NCI-H526 treated with DMSO at 0.1 percent for 48 hours (cell line): ENCODE data around the gene PRAF2.

Experiments used
- DNase-seq: peaks from one replicate; lab custom pipeline; 2025; lab: John Stamatoyannopoulos, UW

PRAF2 gene, protein sequence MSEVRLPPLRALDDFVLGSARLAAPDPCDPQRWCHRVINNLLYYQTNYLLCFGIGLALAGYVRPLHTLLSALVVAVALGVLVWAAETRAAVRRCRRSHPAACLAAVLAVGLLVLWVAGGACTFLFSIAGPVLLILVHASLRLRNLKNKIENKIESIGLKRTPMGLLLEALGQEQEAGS

DNA sequence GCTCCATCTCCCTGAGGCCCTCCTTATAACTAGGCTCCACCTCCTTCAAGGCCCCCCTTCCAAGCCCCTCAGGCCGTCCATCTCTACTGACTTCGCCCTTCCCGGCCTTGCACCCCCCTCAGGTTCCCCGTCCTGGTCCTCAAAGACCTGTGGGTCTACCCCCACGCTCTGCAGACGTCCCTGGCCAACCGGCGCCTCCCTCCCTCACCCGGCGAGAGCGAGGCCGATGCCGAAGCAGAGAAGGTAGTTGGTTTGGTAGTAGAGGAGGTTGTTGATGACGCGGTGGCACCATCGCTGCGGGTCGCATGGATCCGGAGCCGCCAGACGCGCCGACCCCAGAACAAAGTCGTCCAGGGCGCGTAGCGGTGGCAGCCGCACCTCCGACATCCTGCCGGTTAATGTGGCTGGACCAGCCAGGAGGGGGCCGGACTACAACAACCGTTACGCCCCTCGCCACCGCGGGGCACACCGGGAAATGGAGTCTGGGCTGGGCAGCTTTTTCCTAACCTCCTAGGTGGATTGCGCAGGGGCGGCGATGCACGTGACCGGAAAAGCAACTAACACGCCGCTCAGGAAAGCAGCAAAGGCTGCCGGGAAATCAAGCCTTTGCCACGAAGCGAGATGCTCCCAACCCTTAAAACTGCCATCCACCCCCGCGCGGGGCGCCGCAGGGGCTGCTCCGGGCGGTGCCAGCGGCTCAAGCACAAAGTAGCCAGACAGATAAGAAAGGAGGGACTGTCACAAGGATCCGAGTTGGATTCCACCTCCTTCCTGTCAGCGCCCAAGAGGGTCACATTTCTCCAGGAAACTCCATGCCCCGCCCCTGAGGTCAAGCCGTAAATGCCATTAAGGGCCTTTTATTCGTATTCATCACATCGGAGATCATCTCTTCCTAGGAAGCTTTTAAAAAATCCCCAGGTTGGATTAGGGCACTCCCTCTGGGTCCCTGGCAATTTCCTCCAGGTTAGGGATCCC, at the start of gene PRAF2:
TSS of gene PRAF2 (minus strand) at position 402 of the 975 bp plus-strand sequence. CDS start at position 387, 15 bp downstream.
- DNase-seq: peak; percentile 83

DNA sequence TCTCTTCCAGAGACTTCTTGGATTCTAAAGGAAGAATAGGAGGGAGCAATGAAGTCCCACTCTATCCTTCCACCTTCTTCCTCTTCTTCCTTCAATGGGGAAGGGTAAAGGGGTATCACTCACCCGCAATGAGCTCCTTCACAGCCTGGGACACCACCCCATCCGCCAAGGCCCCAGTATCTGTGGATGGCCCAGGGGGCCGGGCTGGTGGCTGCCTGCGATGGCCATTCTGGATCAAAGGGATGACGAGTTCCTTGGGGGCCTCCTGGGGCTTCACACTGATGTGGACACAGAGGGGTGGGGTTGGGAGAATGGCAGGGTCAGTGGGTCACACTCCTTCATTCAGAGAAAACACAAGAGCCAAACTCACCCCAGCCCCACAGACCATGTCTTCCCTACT, 48.7 kb upstream of the PRAF2 start:
- DNase-seq: no peak

DNA sequence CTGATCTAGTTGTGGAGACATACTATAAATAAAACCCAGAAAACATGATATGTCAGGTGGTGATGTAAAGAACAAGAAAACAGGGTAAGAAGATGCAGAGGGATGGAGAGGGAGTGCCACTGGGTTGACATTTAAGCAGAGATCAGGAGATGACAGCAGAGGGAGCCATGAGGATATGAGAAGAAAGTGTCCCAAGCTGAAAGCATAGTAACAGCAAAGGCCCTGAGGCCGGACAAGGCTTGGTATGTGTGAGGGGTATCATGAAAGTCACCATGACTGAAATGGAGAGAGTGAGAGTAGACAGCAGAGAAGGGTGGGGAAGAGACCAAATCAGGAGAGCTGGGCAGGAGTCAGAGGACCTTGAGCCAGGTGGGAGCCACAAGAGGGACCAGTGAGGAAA, 46.3 kb upstream of the PRAF2 start:
- DNase-seq: no peak

DNA sequence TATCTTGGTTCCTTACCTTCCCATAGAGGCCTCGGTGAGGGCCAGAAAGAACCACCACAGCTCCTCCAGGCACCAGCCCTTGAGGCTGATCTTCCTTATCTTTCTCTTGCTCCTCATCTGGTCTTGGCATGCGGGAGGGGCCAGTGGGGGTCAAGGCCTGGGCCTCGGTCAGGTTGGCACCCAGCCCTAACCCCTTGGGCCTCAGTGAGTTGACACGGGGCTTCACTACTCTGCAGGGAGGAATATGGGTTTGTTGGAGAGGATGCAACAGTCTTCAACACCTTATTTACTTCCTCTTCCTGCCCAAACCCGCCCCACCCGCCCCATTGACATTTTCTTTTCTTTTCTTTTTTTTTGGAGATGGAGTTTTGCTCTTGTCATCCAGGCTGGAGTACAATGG, 43.8 kb upstream of the PRAF2 start:
- no peak for DNase-seq

DNA sequence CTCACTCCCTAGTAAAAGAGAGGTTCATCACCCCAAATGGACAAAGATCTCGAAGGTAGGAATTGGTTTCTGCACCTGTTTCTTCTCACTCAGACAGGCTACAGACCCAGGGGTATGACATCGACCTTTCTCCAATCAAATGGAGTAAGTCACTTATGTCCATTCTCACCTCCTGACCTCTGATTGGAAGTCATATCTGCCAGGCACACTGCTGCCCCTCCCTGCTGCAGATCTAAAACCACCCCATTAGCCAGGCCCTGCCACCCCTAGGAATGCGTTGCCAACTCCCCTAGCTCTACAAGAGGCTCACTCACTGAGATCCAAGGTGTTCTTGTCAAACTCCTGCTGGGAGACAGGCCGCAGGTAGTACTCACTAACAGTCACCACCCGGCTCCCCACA, 42.9 kb upstream of the PRAF2 start:
- DNase-seq: no peak

DNA sequence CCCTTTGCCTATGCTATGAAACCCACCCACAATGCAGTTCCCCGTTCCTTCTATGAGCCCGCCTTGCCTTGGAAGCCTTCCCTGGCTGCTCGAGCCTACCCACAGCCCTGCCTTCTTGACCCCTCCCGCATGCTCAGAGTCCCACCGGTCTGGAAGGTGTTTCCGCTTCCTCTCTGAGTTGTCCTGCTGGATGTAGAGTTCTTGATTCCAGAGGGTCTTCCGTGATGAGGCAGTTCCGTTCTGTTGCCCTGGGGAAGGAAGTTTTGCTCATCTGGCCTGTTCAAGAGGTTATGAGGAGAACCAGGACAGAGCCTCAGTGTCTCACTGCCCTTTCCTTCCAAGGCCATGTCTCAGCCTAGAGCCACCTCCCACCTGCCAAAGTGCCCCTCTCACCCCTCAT, 42.3 kb upstream of the PRAF2 start:
- no peak for DNase-seq

DNA sequence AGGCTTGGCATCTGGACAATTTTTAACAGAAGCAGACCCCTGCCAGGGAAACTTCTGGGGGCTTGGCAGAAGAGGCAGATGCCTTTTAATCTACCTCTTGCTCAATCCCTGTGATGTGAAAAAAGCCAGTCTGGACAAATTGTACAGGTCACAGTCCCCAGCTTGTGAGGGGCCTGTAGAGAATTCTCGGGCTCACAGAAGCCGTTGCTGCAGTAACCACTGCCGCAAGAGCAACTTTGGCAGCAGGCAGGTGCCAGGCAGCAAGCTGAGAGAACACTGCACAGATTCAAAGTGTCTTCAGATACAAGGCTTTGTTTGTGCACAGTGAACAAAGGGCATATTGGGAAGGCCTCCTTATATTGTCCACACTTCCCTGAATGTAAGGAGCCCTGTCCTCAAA, 38.0 kb upstream of the PRAF2 start:
- DNase-seq: no peak

DNA sequence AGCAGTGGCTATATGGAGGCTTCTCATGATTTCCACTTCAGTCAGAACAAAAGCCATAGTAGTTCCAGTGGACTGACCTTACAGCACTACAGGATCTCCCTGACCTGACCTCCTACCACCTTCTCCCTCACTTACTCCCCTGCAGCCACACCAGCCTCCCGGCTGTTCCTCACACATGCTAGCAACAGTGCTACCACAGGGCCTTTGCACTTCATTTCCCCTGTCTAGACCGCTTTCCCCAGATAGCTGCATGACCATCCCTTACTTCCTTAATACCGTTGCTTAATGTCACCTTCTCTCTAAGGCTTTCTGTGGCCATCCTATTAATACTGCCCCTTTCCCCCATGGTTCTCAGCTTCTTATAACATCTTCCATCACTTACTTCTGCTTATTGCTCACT, 36.6 kb upstream of the PRAF2 start:
- DNase-seq: no peak

DNA sequence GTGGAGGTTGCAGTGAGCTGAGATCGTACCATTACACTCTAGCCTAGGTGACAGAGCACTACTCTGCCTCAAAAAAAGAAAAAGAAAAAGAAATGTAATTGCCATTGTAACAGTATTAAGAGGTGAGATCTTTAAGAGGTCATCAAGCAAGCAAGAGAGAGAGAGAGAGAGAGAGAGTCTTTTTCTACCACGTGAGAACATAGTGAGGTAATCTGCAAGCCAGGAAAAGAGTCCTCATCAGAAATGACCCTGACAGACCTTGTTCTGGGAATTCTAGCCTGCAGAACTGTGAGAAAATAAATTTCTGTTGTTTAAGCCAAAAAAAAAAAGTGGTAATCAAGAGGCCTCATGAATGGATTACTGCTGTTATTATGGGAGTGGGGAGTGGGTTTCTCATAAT, 34.8 kb upstream of the PRAF2 start:
- DNase-seq: no peak

DNA sequence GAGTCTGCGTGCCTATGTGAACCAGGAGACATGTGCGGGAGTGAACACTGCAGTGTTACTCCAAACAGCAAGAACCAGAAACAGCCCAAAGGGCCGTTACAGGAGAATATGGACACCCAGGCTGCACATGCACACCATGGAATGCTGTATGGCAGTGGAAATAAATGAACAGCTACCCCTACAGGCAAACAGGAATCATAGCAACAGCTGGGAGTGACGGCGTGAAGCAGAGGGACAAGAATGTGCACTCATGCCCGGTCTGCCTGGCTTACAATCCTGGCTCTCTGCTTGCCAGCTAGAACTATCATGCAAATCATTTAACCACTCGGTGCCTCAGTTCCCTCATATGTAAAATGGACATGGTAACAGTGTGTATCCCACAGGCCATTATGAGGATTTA, 33.1 kb upstream of the PRAF2 start:
- peak; percentile 21 for DNase-seq

DNA sequence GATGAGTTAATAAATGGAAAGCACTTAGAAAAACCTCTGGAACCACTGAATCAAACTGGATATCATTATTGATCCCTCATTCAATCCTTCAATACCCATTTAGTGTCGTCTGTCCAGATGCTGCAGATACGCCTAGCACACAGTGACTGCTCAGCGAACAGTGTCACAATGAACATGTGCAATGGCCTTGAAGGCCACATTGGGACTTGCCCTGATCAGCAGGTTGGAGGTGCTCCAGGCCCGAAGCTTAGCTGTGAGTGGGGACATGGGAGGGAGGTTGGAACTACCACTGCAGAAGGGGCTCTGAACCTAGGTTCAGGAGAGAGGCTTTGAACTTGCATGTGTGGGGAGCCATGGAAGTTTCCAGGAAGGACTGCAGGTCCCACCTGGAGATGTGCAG, 32.5 kb upstream of the PRAF2 start:
- DNase-seq: no peak

DNA sequence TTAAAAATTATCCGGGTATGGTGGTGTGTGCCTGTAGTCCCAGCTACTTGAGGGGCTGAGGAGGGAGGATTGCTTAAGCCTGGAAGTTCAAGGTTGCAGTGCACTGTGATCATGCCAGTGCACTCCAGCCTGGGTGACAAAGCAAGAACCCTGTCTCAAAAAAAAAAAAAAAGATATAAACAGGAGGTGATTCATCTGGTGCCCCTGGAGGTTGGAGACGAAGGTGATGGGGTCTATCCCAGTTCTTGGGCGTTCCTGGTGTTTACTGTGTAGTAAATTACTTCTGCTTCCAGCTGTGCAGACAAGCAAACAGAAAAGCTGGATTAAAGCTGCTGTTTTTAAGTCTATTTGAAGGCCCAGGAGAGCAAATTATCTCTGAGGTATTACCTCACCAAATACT, 29.8 kb upstream of the PRAF2 start:
- no peak for DNase-seq

DNA sequence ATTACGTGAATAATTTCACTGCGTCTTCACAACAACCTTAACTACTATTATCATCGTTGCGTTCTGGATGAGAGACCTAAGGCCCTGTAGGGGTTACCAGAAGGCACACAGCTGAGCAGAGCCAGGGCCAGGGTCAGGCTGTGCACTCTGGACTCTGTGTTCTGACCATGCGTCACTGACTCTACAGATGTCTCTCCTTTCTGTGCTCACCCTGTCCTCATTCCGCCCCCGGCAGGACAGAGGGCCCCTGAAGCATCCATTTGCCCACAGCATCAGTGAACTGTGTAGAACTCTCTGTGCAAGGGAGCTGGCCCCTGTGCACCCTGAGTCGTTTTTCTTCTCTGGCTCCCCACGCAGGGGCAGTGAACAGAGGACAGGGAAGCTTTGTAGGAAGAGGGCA, 28.4 kb upstream of the PRAF2 start:
- no peak for DNase-seq

DNA sequence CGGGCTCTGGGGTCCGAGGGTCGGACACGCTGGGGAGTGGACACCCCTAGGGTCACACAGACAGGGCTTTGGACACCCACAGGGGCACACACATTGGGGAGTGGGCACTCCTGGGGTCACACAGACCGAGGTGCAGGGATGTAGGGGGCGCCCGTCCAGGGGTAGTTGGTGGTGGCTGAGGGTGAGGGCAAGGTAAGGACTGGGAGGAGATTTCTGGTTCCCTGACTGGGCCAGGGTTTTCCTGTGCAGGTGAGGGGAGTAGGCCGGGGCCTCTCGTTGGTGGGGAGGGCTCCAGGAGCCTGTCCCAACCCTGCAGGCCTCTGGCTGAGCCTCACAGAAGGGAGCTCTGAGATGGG, 27.8 kb upstream of the PRAF2 start:
- DNase-seq: no peak

DNA sequence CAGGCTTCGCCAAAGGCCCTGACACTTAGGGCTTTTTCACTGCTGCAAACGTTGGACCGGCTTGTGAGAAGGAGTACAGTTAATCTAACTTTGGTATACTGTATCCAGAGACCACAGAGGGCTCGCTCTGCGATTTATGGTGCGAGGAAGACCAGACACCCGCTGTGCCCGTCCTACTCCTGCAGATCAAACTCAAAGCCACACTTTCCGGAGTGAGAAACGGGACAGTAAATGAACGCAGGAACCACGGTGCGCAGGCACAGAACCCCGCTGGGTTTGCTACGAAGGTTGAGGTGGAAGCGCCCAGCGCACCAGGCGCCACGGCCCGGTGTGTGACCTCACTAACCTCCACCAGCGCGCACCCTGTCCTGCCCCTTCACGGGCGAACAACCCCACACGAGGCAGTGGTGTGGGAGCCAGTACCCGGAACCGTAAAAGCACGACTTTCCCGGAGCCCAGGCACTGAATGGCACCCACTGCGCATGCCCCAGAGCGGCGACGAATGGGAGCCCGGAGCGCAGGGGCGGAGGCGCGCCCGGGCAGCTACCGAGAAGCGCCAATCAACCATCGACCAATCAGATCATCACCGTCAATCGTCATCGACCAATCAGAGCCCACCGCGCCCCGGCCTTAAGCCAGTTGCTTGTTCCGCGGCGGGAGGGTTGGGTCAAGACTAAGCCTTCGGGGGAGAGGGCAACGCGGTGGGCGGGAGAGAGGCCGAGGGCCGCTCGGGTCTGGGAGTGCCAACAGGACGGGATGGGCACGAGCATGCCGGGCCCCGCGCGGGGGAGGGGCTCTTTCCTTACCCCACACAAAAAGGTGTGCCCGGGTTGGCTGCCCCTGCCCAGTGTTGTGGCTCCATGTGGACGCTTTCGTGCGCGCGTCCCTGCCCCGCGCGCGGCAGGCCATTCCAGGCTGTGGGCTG, 27.2 kb upstream of the PRAF2 start:
- peak; percentile 90 for DNase-seq

DNA sequence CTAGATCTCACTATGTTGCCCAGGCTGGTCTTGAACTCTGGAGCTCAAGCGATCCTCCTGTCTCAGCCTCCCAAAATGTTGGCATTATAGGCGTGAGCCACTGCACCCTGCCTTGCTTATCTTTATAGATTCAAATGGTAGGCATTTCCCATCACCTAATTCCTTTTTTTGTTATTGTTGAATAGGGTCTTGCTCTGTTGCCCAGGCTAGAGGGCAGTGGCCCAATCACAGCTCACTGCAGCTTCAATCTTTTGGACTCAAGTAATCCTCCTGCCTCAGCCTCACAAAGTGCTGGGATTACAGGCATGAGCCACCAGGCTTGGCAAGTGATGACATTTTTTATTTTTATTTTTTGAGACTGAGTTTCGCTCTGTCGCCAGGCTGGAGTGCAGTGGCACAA, 22.6 kb upstream of the PRAF2 start:
- no peak for DNase-seq

DNA sequence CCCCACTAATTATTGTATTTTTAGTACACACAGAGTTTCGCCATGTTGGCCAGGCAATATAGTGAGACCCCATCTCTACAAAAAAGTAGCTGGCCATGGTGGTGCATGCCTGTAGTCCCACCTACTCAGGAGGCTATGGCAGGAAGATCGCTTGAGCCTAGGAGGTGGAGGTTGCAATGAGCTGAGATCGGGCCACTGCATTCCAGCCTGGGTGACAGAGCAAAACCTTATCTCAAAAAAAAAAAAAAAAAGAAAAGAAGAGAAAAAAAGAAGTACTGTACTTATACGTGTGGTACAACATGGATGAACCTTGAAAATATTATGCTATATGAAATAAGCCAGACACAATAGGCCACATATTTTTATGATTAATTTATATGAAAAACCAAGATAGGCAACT, 15.8 kb upstream of the PRAF2 start:
- DNase-seq: no peak

DNA sequence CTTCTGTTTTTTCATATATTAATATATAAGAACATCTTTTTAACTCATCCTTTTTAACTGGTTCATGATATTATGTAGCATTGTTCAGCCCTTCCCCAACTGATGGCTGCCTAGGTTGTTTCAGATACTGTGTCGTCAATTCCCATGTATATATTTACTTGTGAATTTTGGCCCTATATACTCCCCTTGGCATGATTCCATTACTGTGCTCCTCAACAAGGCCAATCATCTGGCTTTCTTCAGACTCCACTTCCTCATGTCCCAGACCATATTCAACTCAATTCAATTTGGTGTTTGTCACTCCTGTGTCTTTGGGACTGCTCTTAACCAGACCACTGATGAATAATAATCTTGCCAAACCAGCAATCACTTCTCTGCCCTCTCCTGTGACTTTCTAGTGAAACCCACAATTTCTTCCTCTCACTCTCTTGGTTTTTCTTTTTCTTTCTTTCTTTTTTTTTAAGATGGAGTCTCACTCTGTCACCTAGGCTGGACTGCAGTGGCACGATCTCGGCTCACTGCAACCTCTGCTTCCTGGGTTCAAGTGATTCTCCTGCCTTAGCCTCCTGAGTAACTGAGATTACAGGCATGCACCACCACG, 8.6 kb upstream of the PRAF2 start:
- no peak for DNase-seq

DNA sequence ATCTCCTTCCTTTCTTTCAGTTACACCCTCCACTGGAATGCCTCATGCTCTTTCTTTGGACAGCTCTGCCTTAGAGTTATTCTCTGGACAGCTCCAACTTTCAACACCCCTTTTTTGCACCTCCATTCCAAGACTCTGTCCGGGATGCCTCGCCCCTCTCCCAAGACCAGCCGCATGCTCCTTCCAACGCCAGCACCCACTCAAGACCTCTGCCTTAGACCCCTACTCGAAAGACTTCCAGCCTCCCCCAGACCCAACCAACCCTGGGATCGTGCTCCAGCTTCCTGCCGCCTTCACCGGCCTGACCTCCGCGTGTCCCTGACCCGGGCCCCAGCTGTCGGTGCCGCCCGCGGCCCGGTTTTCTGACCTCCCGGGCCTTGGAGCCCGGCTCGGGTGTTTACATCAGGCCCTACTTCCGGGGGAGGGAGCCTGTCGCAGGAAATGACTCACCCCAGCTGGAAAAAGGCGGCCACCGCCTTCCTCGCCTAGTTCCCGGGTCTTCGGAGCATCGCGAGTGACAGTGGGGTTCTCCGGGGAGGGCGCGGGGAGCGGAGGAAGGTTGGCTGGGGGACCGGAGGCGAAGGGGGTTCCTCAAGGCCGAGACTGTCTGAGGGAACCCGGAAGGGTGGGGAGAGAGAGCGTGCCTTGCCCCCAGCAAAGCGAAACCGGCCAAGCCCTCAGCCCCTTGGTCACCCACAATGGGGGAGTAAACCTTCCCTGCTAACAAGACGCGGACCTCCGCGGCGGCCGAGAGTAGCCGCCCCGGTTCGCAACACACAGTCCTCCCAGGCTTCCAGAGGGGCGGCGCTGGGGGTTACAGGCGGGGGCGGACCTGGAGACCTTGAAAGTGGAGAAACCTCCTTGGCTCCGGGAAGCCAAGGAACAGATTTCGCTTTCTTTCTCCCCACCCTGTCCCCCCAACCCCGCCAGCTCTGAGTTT, 6.0 kb upstream of the PRAF2 start, which contains the start of gene WDR45:
TSS of gene WDR45 (minus strand) at position 399 of the 940 bp plus-strand sequence. CDS start 1,792 bp downstream, outside the sequence.
- no peak for DNase-seq

DNA sequence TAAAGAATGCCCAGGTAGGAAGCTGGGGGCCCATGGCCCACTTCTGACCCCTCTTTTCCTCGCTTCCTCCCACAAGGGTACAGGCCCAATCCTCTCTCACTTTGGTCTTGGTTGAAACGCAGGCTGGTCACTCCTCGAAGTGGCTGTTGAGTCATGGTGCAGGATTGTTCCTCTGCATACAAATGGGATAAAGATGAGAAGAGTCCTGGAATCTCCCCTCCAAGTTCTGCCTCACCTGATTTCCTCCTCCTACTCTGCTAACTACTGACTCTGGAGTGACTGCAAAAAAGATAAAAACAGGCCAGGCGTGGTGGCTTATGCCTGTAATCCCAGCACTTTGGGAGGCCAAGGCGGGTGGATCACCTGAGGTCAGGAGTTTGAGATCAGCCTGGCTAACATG, 4.1 kb upstream of the PRAF2 start:
- DNase-seq: no peak

DNA sequence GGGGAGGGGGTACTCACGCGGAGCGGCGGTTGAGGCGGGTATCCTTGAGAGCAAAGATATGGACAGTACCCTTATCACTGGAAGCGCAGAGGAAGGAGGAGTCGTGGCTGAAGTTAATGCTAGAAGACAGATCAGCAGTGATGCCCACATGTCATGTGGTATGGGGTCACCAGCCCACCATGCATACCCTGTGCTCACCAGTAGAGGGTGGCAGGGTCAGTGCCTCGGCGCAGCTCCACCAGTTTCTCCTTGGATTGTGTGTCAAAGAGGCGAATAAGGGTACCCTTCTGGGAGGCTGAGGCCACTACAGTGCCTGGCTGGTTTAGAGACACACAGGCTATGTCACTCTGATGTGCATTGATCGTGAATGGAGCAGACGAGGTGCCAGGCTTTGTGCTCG, 1.5 kb upstream of the PRAF2 start:
- no peak for DNase-seq
